AG04450 (cell line): Measurements from ENCODE around the gene TMEM150B. TPM values are rescaled to one million over a fixed set of nuclear protein-coding genes. Genes with fewer than 3 reads are reported as not detected.

Experiments
- CTCF ChIA-PET: fragments of 300-600, 350-600 bp; formaldehyde crosslinking; extraction: SDS; loops from one replicate; lab custom pipeline; 2022; ENCODE audit warnings: antibody characterized with exemption, inconsistent platforms; lab: Charles Lee
- POLR2A ChIA-PET: fragments of 350-600 bp; formaldehyde crosslinking; extraction: SDS; loops from one replicate; lab custom pipeline; 2021; ENCODE audit warnings: antibody characterized with exemption, inconsistent platforms; lab: Yijun Ruan, JAX
- DNase-seq: peaks from one replicate; pipeline ENCODE4 v3.0.0-alpha.2; 2011; ENCODE audit warnings: low read depth, low spot score
- H3K27ac ChIP-seq: one replicate; pipeline ENCODE4 v1.5.1; 2012; ENCODE audit warnings: low read depth, low read length, control low read depth
- H3K27me3 ChIP-seq: one replicate; pipeline ENCODE4 v1.6.0; 2012; ENCODE audit warnings: low read length; ENCODE audit not compliant: control insufficient read depth, insufficient read depth
- H3K4me3 ChIP-seq: 2 replicates; pipeline ENCODE4 v1.5.1; 2011; ENCODE audit warnings: mild to moderate bottlenecking, low read depth, low read length, control low read depth
- H3K9me3 ChIP-seq: 2 replicates; pipeline ENCODE4 v1.5.1; 2012; ENCODE audit warnings: low read length; ENCODE audit not compliant: control insufficient read depth, insufficient read depth
- CTCF ChIP-seq: IDR thresholded peaks from 2 replicates; pipeline ENCODE4 v1.5.1; 2011; ENCODE audit warnings: low read depth, low read length, control low read depth, inconsistent platforms
- polyA plus RNA-seq: library from polyadenylated mRNA; depleted of rRNA; stranded (reverse); fragments of >200 nt; gene quantifications from 2 replicates; pipeline ENCODE4 v1.2.3, GENCODE V29; 2011

Gene TMEM150B
- polyA plus RNA-seq, 1 experiment, result not detected

DNA sequence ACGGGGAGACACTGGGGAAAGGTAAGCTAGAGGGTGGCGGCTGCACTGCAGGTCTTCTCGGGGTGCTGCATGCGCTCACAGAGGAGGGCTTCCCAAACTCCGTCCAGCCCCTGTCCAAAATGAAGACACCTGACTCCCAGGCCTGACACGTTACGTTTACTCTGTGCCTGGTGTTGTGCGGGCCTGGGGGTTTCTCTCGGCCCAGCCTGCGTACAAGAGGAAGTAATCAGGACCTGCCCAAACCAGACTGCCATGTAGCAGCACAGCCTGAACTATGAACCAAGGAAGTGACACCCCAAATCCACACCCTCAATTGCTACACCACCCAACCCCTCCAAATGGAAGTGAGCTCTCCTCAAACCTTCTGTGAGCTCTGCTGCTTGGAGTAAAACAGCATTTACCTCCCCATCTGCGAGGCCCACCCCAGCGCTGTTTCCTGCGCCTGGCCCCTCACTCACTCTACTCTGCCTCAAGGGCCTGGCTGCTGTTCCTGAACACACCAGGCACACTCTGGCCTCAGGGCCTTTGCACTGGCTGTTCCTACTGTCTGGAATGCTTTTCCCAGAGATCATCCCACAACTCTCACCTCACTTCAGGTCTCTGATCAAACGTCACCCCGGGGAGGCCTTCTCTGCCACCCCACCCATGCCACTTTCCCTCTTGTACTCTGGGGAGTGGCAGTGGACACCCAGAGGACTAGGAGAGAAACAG is 48.3 kb downstream of the TMEM150B start:
- no peaks in the 10 kb centered on the region for H3K27me3 ChIP-seq
- H3K4me3 ChIP-seq, result no peak overlapping the region
- no peak for TF ChIP-seq CTCF
- no peak for DNase-seq
- POLR2A ChIA-PET, result no interaction called here
- H3K9me3 ChIP-seq, result no peaks in the 10 kb centered on the region
- CTCF ChIA-PET, result interaction anchor here (1.1 kb wide), 1 partner anchor 26 kb away, joined by 4 read pairs; no protein-coding TSS in a partner anchor
- H3K27ac ChIP-seq, result no peak overlapping the region

DNA sequence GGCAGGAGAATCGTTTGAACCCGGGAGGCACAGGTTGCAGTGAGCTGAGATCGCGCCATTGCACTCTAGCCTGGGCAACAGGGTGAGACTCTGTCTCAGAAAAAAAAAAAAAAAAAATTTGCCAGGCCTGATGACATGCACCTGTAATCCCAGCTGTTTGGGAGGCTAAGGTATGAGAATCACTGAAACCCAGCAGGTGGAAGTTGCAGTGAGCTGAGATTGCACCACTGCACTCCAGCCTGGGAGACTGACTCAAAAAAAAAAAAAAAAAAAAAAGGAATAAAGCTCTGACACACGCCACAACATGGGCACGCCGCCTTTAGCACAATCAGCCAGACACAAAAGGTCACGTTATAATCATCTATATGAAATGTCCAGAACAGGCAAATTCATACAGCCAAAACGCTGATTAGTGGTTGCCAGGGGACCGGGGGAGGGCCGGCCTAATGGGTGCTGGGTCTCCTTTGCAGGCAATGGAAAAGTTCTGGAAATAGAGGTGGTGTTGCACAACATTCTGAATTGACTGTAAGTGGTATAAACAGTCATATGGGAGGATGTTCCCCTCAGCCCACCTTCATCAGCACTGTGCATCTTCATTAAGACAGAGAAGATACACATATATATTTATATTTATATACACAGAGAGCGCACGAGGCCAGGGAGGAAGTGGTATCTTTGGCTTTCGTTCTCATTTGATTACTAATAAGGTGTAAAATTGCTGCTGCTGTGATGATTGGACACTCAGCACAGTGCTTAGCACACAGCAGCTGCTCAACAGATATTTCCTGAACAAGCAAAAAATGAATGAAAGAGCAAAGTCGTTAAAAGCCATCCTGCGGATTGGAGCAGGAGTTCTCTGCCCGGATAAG is 49.1 kb downstream of the TMEM150B start:
- CTCF ChIA-PET, result interaction anchor here (0.6 to 1.1 kb wide), 5 partner anchors 26 to 192 kb away, joined by 3 to 6 read pairs (median 4); no protein-coding TSS in a partner anchor
- POLR2A ChIA-PET, result interaction anchor here (0.6 kb wide), 1 partner anchor 153 kb away, joined by 10 read pairs; no protein-coding TSS in a partner anchor
- Histone ChIP-seq H3K27me3 (no peaks in the 10 kb centered on the region), H3K4me3 (no peak overlapping the region), H3K9me3 (no peaks in the 10 kb centered on the region), H3K27ac (no peak overlapping the region)
- no peak for DNase-seq
- TF ChIP-seq CTCF, result no peak

- no peak for DNase-seq
- Histone ChIP-seq H3K9me3 (no peaks in the 10 kb centered on the region), H3K27me3 (no peaks in the 10 kb centered on the region), H3K27ac (no peak overlapping the region), H3K4me3 (no peak overlapping the region)
- ChIA-PET CTCF (no interaction called here), POLR2A (no interaction called here)
- TF ChIP-seq CTCF, result no peak
Observed at GRCh38 chr19:55273978-55274707, 51.0 kb downstream of the TMEM150B start.

GRCh38 chr19:55272142-55272541 is 53.0 kb downstream of the TMEM150B start:
- ChIA-PET POLR2A (no interaction called here), CTCF (interaction anchor here (0.5 to 1.3 kb wide), 2 partner anchors 20 to 359 kb away, joined by 3 to 5 read pairs; no protein-coding TSS in a partner anchor)

More at GRCh38 chr19:55272142-55272541, 53.0 kb downstream of the TMEM150B start:
- no peak overlapping the region for H3K27ac ChIP-seq
- H3K4me3 ChIP-seq, result no peak overlapping the region
- no peak for TF ChIP-seq CTCF
- no peak for DNase-seq
- no peaks in the 10 kb centered on the region for H3K27me3 ChIP-seq
- H3K9me3 ChIP-seq, result 0 out of 2 replicates have a peak, but pooled peaks cover 3% of the 10 kb centered on the region
